IMR-90 (cell line): Measurements from ENCODE around the gene R3HDM2. TPM values are rescaled to one million over a fixed set of nuclear protein-coding genes. Genes with fewer than 3 reads are reported as not detected.
A peak's percentile ranks its signal among the peaks of the same experiment; 100 is the strongest.

Experiments
- ATAC-seq: fragments of 200-7000 bp; cut with Tn5 transposase; 2 replicates; pipeline ENCODE4 v1.9.1; 2020; ENCODE audit warnings: low read depth, mild to moderate bottlenecking, moderate library complexity
- BruUV-seq: library from RNA; stranded (reverse); fragments of 400-500 nt; replicated peaks from 2 replicates; lab custom pipeline; 2021; lab: Mats Ljungman, UMichigan
- CTCF ChIA-PET: fragments of 300-600 bp; formaldehyde crosslinking; extraction: SDS; loops from one replicate; lab custom pipeline; 2021; ENCODE audit warnings: antibody characterized with exemption; lab: Yijun Ruan, JAX
- POLR2A ChIA-PET: fragments of 300-600 bp; sonication (Branson Sonifier 250); formaldehyde crosslinking; loops from one replicate; lab custom pipeline; 2022; ENCODE audit warnings: antibody characterized with exemption; ENCODE audit not compliant: unreplicated experiment; lab: Charles Lee
- DNase-seq: peaks from one replicate; pipeline ENCODE4 v3.0.0; 2013
- H2AFZ ChIP-seq: replicated peaks from 2 replicates; pipeline ENCODE3; 2013; ENCODE audit warnings: low read length, mild to moderate bottlenecking; ENCODE audit not compliant: poor library complexity
- H2AK5ac ChIP-seq: 2 replicates; pipeline ENCODE4 v1.6.1; 2013; ENCODE audit warnings: low read depth, low read length, inconsistent platforms
- H2AK9ac ChIP-seq: replicated peaks from 2 replicates; pipeline ENCODE3; 2013; ENCODE audit warnings: mild to moderate bottlenecking, low read depth, low read length, moderate library complexity; ENCODE audit not compliant: poor library complexity
- H2BK120ac ChIP-seq: 2 replicates; pipeline ENCODE4 v1.6.1; 2013; ENCODE audit warnings: low read depth, low read length, inconsistent platforms
- H2BK15ac ChIP-seq: 3 replicates; pipeline ENCODE4 v1.6.1; 2013; ENCODE audit warnings: low read depth, low read length, inconsistent platforms
- H2BK20ac ChIP-seq: 2 replicates; pipeline ENCODE4 v1.6.1; 2013; ENCODE audit warnings: low read depth, mild to moderate bottlenecking, inconsistent platforms, low read length, moderate library complexity
- H2BK5ac ChIP-seq: 2 replicates; pipeline ENCODE4 v1.6.1; 2013; ENCODE audit warnings: mild to moderate bottlenecking, low read depth, low read length, inconsistent platforms; ENCODE audit not compliant: poor library complexity, severe bottlenecking
- H3K14ac ChIP-seq: replicated peaks from 2 replicates; pipeline ENCODE4 v1.6.1; 2013; ENCODE audit warnings: low read depth, low read length, inconsistent platforms
- H3K18ac ChIP-seq: 2 replicates; pipeline ENCODE4 v1.6.1; 2013; ENCODE audit warnings: low read depth, low read length, control low read depth
- H3K23ac ChIP-seq: 2 replicates; pipeline ENCODE4 v1.6.1; 2013; ENCODE audit warnings: low read depth, low read length, inconsistent platforms
- H3K27ac ChIP-seq: 2 replicates; pipeline ENCODE4 v1.5.1; 2013; ENCODE audit warnings: mild to moderate bottlenecking, control low read depth, low read length; ENCODE audit not compliant: insufficient read depth
- H3K27me3 ChIP-seq: 2 replicates; pipeline ENCODE4 v1.6.1; 2013; ENCODE audit warnings: low read length; ENCODE audit not compliant: control insufficient read depth, insufficient read depth
- H3K36me3 ChIP-seq: 2 replicates; pipeline ENCODE4 v1.6.1; 2013; ENCODE audit warnings: low read length, mixed read lengths; ENCODE audit not compliant: control insufficient read depth, insufficient read depth
- H3K4ac ChIP-seq: 2 replicates; pipeline ENCODE4 v1.6.1; 2013; ENCODE audit warnings: low read depth, low read length, inconsistent platforms
- H3K4me1 ChIP-seq: 2 replicates; pipeline ENCODE4 v1.6.1; 2013; ENCODE audit warnings: low read length, mixed read lengths; ENCODE audit not compliant: control insufficient read depth, insufficient read depth
- H3K4me2 ChIP-seq: 2 replicates; pipeline ENCODE4 v1.6.1; 2013; ENCODE audit warnings: low read depth, mild to moderate bottlenecking, control low read depth, low read length, moderate library complexity
- H3K4me3 ChIP-seq: 2 replicates; pipeline ENCODE4 v1.5.1; 2013; ENCODE audit warnings: low read depth, mild to moderate bottlenecking, control low read depth, low read length, moderate library complexity; ENCODE audit not compliant: insufficient read depth
- H3K56ac ChIP-seq: 2 replicates; pipeline ENCODE4 v1.6.1; 2013; ENCODE audit warnings: low read length, inconsistent platforms; ENCODE audit not compliant: insufficient read depth; ENCODE audit errors: extremely low read depth
- H3K79me1 ChIP-seq, 2 experiments: 2 replicates each; pipeline ENCODE4 v1.6.1; 2013; ENCODE audit warnings: low read length in 2 of 2, inconsistent platforms in 1 of 2, low read depth in 1 of 2
- H3K9ac ChIP-seq: 2 replicates; pipeline ENCODE4 v1.6.1; 2013; ENCODE audit warnings: low read depth, low read length, control low read depth
- H3K9me1 ChIP-seq: 2 replicates; pipeline ENCODE4 v1.6.1; 2013; ENCODE audit warnings: low read length, inconsistent platforms; ENCODE audit not compliant: insufficient read depth
- H3K9me3 ChIP-seq: 2 replicates; pipeline ENCODE4 v1.6.1; 2013; ENCODE audit warnings: low read length; ENCODE audit not compliant: control insufficient read depth, insufficient read depth
- H4K20me1 ChIP-seq: 2 replicates; pipeline ENCODE4 v1.6.1; 2013; ENCODE audit warnings: low read length, inconsistent platforms; ENCODE audit not compliant: insufficient read depth
- H4K5ac ChIP-seq: 2 replicates; pipeline ENCODE4 v1.6.1; 2013; ENCODE audit warnings: mild to moderate bottlenecking, low read depth, low read length, control low read depth
- H4K8ac ChIP-seq, 2 experiments: 2 replicates each; pipeline ENCODE4 v1.6.1; 2013; ENCODE audit warnings: low read depth in 2 of 2, low read length in 2 of 2, control low read depth in 1 of 2, inconsistent platforms in 1 of 2
- H4K91ac ChIP-seq: 2 replicates; pipeline ENCODE4 v1.6.1; 2013; ENCODE audit warnings: low read depth, low read length, inconsistent platforms; ENCODE audit not compliant: insufficient read depth
- MXI1 ChIP-seq: IDR thresholded peaks from 2 replicates; pipeline ENCODE4 v1.6.1; 2012; ENCODE audit warnings: low read depth, mild to moderate bottlenecking, low read length, moderate library complexity, borderline replicate concordance
- NFE2L2 ChIP-seq: fragments of 150-350 bp; IDR thresholded peaks from 2 replicates; pipeline ENCODE4 v1.6.1; 2016; ENCODE audit warnings: low read depth, mild to moderate bottlenecking, low read length
- RCOR1 ChIP-seq: IDR thresholded peaks from 2 replicates; pipeline ENCODE4 v1.6.1; 2012; ENCODE audit warnings: mild to moderate bottlenecking, low read length, improper control_type of control experiment; ENCODE audit not compliant: insufficient replicate concordance
- WGBS, 2 experiments: methylation state at CpG; one replicate each; pipeline versions ENCODE4 v1.1.5 to v1.1.7; 2013; ENCODE audit warnings: missing lambda C conversion rate in 2 of 2; ENCODE audit not compliant: insufficient read length in 1 of 2; ENCODE audit errors: extremely low coverage in 2 of 2; 5-methylcytosine and 5-hydroxymethylcytosine counted together
- dilution Hi-C: fragments of 300-500 bp; cut with HindIII; formaldehyde crosslinking; loops from one replicate; pipeline ENCODE4 v1.14.3; 2018; ENCODE audit warnings: low sequenced_read_pairs; ENCODE audit not compliant: unreplicated experiment
- in situ Hi-C: fragments of 300-500 bp; cut with MboI; formaldehyde crosslinking; loops from 3 replicates; pipeline ENCODE4 v1.14.3; 2019; ENCODE audit warnings: low sequenced_read_pairs, inconsistent platforms, mixed read lengths
- intact Hi-C: fragments of 100-400 bp; cut with micrococcal nuclease; formaldehyde crosslinking; loops from 2 replicates; pipeline ENCODE4 v1.10.0; 2022
- polyA plus RNA-seq, 3 experiments: library from polyadenylated mRNA; depleted of rRNA; stranded (reverse); fragments of >200 nt; gene quantifications; 2 replicates each; pipeline ENCODE4 v1.2.3, GENCODE V29; 2012; ENCODE audit warnings: low replicate concordance in 1 of 3
- total RNA-seq: library from RNA; depleted of rRNA; stranded (reverse); fragments of >200 nt; gene quantifications from 2 replicates; pipeline ENCODE4 v1.2.3, GENCODE V29; 2012

Gene R3HDM2
- total and polyA plus RNA-seq, 2 of the 4 experiments (the other 2 are of a cell fraction) = 7.5 to 28.4 TPM

DNA sequence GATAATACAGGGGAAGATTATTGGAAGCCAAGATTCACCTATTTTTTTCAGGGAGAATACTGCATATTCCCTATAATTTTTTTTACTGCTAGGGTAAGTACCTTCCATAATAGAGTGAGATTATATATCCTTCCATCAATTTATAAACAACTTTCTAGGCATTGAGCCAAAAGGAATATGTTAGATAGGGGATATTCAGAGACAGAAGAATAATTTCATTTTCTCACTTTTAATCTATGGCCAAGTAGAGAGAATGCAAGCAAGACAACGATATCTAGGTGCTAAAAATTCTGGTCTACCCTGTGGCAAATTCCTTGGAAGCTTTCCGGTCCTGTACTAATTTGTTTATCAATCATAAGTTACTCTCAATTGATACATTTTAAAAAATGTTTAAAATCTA is 110.2 kb downstream of the R3HDM2 start:
- H3K79me1 ChIP-seq = peaks cover 12 to 13% of the 10 kb centered on the region in 2 experiments
- no peak overlapping the region for H3K27ac ChIP-seq
- ATAC-seq = peak; percentile 22; the same call in 1 of the 2 replicates
- intact Hi-C loops = no loop called here
- H2AK5ac ChIP-seq = no peak overlapping the region
- dilution Hi-C loops = no loop called here
- H2AFZ ChIP-seq = no peak overlapping the region
- H2BK5ac ChIP-seq = no peak overlapping the region
- whole genome bisulfite sequencing, 2 experiments = no CpG with 5 or more reads among the region's 2 CpGs
- no peaks in the 10 kb centered on the region for H3K36me3 ChIP-seq
- no peak overlapping the region; a peak in 1 of 4 replicates for H4K8ac ChIP-seq
- no peak overlapping the region for H4K91ac ChIP-seq
- H2BK120ac ChIP-seq = no peak overlapping the region
- in situ Hi-C loops = no loop called here
- H3K27me3 ChIP-seq = no peaks in the 10 kb centered on the region
- no peak overlapping the region for H3K4me2 ChIP-seq
- no peak overlapping the region for H2AK9ac ChIP-seq
- TF ChIP-seq NFE2L2 (no peak), RCOR1 (no peak), MXI1 (no peak)
- H3K9me1 ChIP-seq = 0 out of 2 replicates have a peak, but pooled peaks cover 2% of the 10 kb centered on the region
- no peaks in the 10 kb centered on the region; the same call in 1 of the 2 replicates for H4K20me1 ChIP-seq
- no peak overlapping the region for H3K9ac ChIP-seq
- no peak overlapping the region for H3K23ac ChIP-seq
- no peak overlapping the region for H3K18ac ChIP-seq
- no peak overlapping the region for H3K56ac ChIP-seq
- no peak overlapping the region for H2BK15ac ChIP-seq
- H3K4me3 ChIP-seq = no peak overlapping the region
- no peak overlapping the region for H2BK20ac ChIP-seq
- H3K9me3 ChIP-seq = no peaks in the 10 kb centered on the region
- ChIA-PET CTCF (interaction anchor here (0.6 to 1.2 kb wide), 3 partner anchors 9 to 17 kb away, joined by 3 to 4 read pairs (median 3); no protein-coding TSS in a partner anchor), POLR2A (interaction anchor here (0.6 kb wide), 1 partner anchor 1202 kb away, joined by 3 read pairs; the partner anchor contains the start of gene ZC3H10)
- H3K4ac ChIP-seq = no peak overlapping the region
- DNase-seq = peak; percentile 17
- no peak overlapping the region for H4K5ac ChIP-seq
- no TSS peak for BruUV-seq
- no peak overlapping the region for H3K14ac ChIP-seq
- 0 out of 2 replicates have a peak, but pooled peaks cover 2% of the 10 kb centered on the region for H3K4me1 ChIP-seq
